Measurements from ENCODE around the gene FBXO41.

Gene FBXO41

GRCh38 chr2:73295751-73296400 lies 11.6 kb upstream of the FBXO41 start:
- no peak overlapping the region for H3K4me3 ChIP-seq (ENCODE audit: low read depth, low read length)
- ChIA-PET CTCF (no interaction called here), POLR2A (no interaction called here)
- no peak for DNase-seq (ENCODE audit: low read depth, low spot score)
- no peak for TF ChIP-seq CTCF (IDR thresholded peaks at IDR 0.05; ENCODE audit: insufficient read depth, low read length, missing control alignments)

GRCh38 chr2:73294239-73294638 lies 10.0 kb upstream of the FBXO41 start:
- H3K4me3 ChIP-seq (ENCODE audit: low read depth, low read length), result no peak overlapping the region
- CTCF ChIA-PET, result no interaction called here
- POLR2A ChIA-PET, result no interaction called here
- no peak for TF ChIP-seq CTCF (IDR thresholded peaks at IDR 0.05; ENCODE audit: insufficient read depth, low read length, missing control alignments)
- no peak for DNase-seq (ENCODE audit: low read depth, low spot score)

- DNase-seq (ENCODE audit: low read depth, low spot score), result no peak
- CTCF ChIA-PET, result interaction anchor here (0.7 kb wide), 1 partner anchor 15 kb away, joined by 3 read pairs; no protein-coding TSS in a partner anchor
- peak within 1 kb of the TSS; percentile 49 for H3K4me3 ChIP-seq (ENCODE audit: low read depth, low read length)
- POLR2A ChIA-PET, result no interaction called here
- no peak for TF ChIP-seq CTCF (IDR thresholded peaks at IDR 0.05; ENCODE audit: insufficient read depth, low read length, missing control alignments)
Observed at GRCh38 chr2:73293534-73294171, 9.4 kb upstream of the FBXO41 start, which contains the start of gene EGR4. Gene EGR4, minus strand, starts transcription at chr2:73293548. Its CDS starts 231 bp downstream, at chr2:73293317.

- TF ChIP-seq CTCF (IDR thresholded peaks at IDR 0.05; ENCODE audit: insufficient read depth, low read length, missing control alignments), result no peak
- DNase-seq (ENCODE audit: low read depth, low spot score), result no peak
- ChIA-PET CTCF (interaction anchor here (0.7 kb wide), 1 partner anchor 15 kb away, joined by 3 read pairs; no protein-coding TSS in a partner anchor), POLR2A (no interaction called here)
- peak overlapping the region; percentile 49 for H3K4me3 ChIP-seq (ENCODE audit: low read depth, low read length)
Observed at GRCh38 chr2:73292906-73293533, 8.7 kb upstream of the FBXO41 start.

GRCh38 chr2:73292316-73292905 lies 8.1 kb upstream of the FBXO41 start:
- no peak for DNase-seq (ENCODE audit: low read depth, low spot score)
- POLR2A ChIA-PET, result no interaction called here
- CTCF ChIA-PET, result interaction anchor here (4.1 kb wide), 1 partner anchor 21 kb away, joined by 16 read pairs; no protein-coding TSS in a partner anchor
- no peak overlapping the region for H3K4me3 ChIP-seq (ENCODE audit: low read depth, low read length)
- no peak for TF ChIP-seq CTCF (IDR thresholded peaks at IDR 0.05; ENCODE audit: insufficient read depth, low read length, missing control alignments)
